ENCODE results near the gene RIF1.

The RIF1 gene, protein sequence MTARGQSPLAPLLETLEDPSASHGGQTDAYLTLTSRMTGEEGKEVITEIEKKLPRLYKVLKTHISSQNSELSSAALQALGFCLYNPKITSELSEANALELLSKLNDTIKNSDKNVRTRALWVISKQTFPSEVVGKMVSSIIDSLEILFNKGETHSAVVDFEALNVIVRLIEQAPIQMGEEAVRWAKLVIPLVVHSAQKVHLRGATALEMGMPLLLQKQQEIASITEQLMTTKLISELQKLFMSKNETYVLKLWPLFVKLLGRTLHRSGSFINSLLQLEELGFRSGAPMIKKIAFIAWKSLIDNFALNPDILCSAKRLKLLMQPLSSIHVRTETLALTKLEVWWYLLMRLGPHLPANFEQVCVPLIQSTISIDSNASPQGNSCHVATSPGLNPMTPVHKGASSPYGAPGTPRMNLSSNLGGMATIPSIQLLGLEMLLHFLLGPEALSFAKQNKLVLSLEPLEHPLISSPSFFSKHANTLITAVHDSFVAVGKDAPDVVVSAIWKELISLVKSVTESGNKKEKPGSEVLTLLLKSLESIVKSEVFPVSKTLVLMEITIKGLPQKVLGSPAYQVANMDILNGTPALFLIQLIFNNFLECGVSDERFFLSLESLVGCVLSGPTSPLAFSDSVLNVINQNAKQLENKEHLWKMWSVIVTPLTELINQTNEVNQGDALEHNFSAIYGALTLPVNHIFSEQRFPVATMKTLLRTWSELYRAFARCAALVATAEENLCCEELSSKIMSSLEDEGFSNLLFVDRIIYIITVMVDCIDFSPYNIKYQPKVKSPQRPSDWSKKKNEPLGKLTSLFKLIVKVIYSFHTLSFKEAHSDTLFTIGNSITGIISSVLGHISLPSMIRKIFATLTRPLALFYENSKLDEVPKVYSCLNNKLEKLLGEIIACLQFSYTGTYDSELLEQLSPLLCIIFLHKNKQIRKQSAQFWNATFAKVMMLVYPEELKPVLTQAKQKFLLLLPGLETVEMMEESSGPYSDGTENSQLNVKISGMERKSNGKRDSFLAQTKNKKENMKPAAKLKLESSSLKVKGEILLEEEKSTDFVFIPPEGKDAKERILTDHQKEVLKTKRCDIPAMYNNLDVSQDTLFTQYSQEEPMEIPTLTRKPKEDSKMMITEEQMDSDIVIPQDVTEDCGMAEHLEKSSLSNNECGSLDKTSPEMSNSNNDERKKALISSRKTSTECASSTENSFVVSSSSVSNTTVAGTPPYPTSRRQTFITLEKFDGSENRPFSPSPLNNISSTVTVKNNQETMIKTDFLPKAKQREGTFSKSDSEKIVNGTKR (N-terminal part only)
- 184 to 471 (median 324) reads per million in 3 experiments for total RNA-seq

DNA sequence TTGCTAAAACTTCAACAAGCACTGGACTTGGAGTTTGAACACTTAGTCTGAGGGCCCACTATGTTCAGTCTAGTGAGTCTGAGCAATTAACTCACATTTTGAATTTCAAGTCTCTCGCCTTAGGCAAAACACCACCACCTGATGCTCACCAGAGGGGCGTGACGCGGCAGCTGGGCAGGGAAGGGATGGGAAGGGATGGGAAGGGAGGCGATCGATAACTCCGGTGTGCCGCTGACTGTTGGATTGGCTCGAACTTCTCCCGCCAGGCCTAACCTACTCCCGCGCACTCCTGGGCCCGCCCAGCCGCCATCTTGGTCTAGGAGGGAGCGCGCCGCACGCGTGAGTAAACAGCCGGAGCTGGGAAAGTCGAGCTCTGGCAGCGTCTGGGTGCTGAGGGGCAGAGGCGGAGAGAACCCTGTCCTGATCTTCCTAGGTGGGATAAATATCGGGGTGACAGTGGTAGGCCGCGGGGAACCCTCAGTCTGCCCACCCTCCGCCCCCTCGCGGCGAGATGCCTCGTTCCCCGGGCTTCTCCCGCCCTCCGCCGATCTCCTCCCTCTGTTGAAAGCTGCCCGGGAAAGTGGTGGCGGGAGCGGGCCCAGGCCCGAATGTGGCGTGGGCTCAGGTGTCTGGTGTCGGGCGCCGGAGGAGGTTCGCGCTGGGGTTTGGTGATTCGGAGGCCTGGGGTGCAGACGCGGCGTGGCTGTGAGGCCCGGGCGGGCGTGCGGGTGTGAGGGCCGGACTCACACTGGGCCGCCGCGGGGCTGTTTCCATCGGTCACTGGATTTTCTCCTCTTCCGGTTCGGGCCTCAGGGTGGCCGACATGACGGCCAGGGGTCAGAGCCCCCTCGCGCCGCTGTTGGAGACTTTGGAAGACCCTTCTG is at the start of gene RIF1:
RIF1 (plus strand) TSS at position 302 of the 884 bp plus-strand sequence; CDS start at position 824, 522 bp downstream.
- peak; percentile 70 for DNase-seq

DNA sequence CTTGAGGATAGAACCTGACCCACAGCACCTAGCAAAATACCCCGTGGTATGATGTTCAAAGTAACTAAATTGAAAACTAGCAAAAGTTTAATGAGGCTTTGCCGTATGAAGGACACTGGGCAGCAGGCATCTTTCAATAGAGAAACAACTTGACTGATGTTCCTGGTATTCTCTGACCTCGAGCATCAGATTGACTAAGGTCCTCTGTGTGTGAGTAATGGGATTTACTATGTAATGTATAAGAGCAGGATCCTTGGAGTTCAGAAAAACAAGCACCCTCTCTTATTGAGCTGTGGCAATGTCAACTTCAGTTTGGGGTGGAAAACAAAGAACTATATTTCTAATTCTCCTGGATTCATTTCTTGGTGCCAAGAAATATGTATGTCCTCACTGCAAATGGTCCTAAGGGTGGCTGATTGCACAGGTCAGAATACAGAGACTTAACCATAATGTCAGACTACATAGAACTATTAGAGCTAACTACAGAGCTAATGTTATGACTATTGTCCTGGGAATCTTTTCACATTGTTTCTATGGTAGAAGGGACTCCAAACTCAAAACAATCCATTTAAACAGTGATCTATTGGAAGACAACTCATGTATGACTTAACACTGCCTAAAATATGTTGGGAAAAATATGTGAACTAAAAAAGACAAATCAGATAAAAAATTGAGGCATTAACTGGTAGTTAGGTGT is 47.9 kb upstream of the RIF1 start:
- DNase-seq, result no peak

DNA sequence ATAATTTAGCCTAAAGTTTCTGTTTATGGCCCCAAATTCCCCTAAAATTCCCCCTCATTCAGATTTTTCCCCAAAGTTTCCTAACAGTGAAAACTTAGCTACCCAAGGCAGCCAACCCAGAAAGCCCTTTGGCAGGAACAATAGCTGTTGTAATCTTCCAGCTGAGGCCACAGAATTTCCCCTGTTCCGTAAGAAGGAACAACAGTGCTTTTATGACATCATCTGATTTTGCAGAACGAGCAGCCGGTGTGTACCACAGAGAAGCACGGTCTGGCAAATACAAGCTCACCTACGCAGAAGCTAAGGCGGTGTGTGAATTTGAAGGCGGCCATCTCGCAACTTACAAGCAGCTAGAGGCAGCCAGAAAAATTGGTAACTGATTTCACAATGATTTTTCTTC is 46.0 kb upstream of the RIF1 start:
- no peak for DNase-seq

DNA sequence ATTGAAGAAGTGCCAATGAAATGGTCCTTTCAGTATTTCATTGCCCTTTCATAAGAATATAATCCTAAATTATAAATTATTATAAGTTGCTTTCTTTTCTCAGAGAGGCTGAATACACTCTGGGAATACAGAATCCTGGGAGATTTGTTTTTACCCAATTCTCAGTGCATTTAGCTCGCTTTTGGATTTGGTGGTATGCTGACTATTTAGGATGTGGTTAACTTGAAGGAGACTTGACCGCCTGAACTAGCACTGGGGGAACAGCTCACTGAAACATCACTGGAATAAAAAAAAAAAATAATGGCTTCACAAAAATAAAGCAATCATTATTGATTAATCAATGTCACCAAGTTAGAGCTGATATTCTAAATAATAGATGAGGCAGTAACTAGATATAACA is 42.1 kb upstream of the RIF1 start:
- no peak for DNase-seq

DNA sequence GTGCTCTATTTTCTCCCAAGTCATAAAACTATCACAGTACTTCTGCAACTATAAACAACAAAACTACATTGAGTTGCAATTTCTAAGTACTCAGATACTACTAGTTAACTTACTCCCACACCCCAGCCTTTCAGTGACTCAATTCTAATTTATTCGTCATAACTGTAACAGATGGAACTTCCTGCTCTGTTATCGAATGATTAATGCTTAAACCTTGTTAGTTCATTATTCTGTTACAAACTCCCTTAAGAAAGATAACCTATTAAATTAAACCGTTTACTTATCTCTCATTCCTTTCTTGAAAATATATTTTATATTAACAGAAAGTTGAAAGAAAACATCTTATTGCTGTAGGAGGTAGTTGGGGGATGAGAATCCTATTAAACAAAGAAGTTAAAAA is 35.3 kb upstream of the RIF1 start:
- no peak for DNase-seq

DNA sequence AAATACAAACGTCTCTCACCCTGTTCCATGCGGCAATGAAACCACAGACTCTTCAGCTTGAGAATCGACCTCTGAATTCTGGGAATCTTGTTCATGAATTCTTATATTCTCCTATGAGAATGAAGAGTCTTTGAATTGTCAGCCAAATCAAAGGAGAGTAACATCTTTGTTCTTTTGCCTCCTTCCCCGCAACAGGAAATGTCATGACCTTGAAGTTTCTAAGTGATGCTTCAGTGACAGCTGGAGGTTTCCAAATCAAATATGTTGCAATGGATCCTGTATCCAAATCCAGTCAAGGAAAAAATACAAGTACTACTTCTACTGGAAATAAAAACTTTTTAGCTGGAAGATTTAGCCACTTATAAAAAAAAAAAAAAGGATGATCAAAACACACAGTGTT is 30.5 kb upstream of the RIF1 start:
- DNase-seq, result no peak

DNA sequence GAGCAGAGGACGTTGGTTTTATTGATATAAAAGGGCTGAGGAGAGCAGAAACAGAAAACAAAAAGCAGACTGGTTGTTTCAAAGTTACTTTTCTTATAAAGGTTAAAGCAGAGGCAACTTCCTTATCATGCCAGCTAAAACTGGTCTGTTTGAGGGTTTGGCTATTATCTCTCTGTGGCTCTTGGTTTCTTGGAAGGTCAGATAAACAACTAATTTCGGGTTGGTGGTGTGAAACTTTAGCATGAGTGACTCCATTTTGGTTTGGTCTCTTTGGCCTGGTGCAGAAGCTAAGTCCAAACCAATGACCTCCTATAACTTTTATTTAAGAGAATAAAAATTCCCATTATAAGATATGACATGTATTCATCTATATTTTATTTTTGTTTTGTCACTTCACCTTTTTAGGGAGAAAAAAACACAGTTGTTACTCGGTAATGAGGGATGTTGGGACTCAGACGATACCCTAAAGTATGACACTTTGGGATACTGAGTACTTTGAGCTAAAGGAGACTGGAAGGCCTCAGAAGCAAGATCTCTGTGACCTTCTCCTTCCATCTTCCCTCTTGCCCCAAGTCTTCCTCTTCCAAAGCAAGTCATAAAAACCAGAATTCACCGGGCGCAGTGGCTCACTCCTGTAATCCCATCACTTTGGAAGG is 29.0 kb upstream of the RIF1 start:
- no peak for DNase-seq

DNA sequence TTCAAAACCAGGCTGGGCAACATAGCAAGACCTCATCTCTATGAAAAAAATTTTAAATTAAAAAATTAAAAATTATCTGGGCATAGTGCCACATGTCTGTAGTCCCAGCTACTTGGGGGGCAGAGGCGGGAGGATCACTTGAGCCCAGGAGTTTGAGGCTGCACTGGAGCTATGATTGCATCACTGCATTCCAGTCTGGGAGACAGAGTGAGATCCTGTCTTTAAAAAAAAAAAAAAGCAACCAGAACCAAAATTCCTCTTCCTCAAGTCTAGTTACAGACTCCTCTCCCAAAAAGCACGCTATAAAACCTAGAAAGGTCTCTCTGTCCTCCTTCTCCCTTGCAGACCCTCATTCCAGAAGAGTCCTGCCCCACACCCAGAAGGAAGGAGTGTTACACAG is 28.4 kb upstream of the RIF1 start:
- DNase-seq, result no peak

DNA sequence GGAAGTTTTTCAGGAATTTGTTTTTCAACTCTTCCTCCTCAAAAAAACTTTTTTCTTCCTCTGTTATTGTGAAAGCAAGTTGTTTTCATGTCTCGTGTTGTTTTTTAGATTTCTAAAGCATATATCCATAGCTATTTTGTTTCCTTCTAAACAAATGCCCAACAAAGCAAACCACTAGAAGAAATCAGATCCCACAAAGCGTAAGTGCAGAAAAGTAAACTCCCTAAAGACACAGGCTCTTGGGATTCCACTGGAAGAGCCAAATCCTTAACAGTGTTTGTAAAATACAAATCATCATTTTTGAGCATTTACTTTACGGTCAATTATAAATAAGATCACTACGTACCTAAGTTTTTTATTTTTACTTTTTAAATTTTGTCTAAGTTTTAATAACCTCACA is 21.7 kb upstream of the RIF1 start:
- DNase-seq, result no peak

DNA sequence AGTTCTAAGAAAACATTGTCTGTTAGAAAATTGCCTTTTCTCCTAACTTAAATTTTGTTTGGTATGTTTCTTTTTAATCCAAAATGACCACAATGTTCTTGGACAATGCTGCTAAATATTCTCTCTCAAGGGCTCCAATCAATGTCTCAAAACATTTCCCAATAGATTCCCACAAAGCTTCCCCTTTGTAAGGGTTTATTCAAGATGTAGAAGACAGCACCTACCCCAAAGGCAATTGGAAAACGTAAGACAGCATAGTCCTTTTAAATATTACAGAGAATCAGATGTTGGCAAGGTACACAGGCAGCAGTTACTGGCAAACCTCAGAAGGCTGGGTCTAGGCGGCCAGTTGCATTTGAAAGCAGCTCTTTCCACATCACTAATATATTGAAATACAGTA is 18.3 kb upstream of the RIF1 start:
- DNase-seq, result no peak

DNA sequence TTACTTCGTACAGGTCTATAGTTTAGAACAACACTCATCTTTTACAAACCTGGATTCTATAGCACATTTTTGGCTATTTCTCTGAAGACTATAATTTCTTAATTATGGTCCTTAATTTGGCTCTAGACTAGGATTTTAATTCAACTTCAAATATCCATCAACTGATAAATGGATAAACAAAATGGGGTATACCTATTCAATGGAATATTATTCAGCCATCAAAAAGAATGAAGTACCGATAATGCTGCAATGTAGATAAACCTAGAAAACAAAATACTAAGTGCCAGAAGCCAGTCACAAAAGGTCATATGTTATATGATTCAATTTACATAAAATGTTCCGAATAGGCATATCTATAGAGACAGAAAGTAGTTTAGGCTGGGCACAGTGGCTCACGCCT is 15.2 kb upstream of the RIF1 start:
- DNase-seq, result no peak

DNA sequence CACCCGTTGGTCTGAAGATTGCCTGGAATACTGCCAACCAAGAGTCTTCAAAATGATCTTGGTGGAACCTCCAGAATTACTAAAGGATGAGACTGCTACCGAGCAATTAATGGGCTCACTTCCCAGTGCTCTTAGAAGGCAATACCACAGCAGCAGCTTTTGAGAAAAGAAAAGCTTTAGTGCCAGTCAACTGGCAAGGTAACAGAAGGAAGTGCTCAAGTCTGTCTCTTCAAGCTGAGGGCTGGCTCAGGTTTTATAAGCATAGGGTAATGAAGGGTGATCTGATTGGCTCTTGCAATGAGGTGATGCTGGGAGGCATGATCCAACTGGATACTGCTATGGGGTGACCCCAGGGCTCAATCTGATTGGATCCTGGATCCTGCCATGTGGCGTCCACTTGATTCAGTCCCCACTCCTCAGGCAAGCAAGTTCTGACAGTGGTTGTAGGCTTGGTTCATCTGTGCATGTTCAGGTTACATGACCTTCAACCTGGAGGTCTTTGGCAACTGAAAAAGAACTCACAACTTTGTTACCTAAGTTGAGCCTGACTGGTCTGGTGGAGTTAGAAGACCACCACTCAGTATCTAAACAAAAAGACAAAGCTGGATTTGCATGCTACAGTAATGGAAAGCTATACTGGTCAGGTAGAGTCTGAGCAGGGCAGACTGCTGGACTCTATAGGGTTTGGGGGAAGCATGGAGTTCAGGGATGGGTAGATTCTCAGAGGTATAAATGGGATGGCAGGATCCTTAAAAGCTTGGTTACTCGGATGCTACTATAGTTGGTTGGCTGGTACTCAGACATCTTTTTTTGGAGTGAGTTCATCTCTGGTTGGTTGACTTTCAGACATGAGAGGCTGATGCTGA is 14.0 kb upstream of the RIF1 start:
- DNase-seq, result no peak

DNA sequence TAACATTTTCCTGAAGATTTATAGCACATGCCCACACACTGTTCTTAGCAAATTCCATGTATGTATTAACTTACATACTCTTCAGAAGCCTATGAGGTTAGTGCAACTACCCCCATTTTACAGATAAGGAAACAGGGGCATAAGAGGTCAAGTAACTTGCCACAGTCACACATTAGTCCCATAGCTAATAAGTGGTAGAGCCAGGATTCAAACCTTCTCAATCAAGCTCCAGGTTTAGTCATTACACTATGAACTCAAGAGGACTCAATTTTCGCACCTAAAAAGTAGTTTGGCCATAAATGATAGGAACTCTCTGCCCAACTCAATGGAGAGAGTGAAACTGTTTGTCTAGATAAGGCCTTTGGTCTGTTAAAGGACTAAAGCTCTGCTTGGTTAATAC is 9.7 kb upstream of the RIF1 start:
- no peak for DNase-seq

DNA sequence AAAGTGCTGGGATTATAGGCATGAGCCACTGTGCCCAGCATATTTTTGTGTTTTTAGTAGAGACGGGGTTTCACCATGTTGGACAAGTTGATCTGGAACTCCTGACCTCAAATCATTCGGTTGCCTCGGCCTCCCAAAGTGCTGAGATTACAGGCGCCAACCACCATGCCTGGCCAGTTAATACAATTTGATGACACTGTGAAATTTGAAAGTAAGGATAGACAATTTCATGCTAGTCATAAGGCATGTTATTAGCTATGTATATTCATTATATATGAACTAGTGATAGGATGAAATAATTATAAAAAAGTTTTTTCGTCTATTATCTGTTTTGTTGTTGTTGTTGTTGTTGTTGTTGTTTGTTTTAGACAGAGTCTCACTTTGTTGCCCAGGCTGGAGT is 8.6 kb upstream of the RIF1 start:
- no peak for DNase-seq

DNA sequence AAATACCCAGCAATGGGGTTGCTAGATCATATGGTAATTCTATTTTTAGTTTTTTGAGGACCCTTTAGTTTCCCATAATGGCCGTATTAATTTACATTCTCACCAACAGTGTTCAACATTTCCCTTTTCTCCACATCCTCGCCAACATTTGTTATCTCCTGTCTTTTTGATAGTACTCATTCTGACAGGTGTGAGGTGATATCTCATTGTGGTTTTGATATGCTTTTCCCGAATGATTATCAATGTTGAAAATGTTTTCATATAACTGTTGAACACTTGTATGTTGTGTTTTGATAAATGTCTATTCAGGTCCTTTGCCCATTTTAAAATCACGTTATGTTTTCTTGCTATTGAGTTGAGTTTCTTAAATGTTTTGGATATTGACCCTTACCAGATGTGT is 5.8 kb upstream of the RIF1 start:
- DNase-seq, result no peak

DNA sequence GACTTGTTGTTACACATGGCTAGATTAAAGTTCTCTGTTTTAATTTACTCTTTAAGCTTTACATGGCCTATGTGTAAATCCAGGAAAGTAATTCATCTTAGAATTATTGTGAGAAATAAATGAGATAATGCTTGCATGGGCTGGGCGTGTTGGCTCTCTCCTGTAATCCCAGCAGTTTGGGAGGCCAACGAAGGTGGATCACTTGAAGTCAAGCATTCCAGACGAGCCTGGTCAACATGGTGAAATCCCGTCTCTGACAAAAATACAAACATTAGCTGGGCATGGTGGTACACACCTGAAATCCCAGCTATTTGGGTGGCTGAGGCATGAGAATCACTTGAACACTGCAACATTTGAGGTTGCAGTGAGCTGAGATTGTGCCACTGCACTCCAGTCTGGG is 4.3 kb upstream of the RIF1 start:
- DNase-seq, result no peak

DNA sequence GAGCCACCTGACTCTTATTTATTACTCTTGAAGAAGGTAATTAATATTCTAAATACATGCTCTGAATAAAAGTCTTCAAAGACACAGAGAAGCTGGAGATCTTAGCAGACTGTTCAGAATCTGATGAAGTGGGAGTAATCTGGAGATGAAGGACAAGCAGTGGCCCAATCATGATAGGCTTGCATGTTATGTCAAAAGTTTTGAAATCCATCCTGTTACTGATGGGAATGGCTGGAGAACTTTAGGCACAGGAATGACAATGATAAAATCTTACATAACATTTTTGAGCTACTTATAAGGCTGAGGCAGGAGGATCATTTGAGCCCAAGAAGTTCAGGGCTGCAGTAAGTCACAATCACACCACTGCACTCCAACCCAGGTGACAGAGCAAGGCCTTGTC is 2.4 kb upstream of the RIF1 start:
- DNase-seq, result no peak

DNA sequence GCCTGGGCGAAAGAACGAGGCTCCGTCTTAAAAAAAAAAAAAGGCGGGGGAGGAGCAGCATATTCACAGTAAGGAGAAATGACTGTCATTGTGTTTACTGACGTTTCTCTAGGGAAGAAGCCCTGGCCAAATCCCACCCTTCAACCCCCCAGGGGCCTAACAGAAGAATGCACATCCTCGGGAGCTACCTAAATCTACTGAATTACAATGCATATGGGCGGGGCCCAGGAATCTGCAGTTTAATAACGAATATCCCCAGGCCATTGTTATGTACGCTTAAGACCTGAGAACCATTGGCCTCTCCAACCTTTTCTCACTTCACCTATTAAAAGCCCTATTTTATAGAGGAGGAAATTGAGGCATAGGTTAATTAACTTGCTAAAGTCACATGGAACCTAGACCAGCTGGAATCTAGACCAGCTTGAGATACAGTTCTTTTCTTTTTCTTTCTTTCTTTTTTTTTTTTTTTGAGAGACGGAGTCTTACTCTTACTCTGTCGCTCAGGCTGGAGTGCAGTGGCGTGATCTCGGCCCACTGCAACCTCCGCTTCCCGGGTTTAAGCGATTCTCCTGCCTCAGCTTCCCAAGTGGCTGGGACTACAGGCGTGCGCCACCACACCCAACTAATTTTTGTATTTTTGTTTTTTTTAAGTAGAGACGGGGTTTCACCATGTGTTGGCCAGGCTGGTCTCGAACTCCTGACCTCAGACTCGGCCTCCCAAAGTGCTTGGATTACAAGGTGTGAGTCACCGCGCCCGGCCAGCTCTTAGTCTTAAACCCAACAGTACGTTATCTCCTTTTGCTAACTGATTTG is 708 bp upstream of the RIF1 start:
- DNase-seq, result no peak

DNA sequence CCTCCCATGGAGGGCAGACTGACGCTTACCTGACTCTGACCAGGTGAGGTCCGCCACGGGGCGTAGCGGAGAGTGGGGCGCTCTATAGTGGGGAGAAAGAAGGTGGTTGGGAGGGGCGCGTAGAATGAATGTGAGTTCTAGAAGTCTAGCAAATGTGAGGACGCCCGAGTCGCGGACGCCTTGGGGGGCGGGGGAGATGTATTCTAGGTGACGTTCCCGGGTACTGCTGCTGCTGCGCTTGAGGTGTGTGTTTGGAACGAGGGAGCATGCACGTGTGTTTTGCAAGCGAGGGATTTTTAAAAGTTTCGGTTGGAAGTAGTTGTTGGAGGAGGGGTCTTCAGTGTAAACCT is 758 bp downstream of the RIF1 start:
- DNase-seq, result peak; percentile 40

Data from central memory CD4-positive, alpha-beta T cell (primary cell).